Liver (tissue), 9 donors: ENCODE data around the gene DHX32. TPM values are rescaled to one million over a fixed set of nuclear protein-coding genes. Genes with fewer than 3 reads are reported as not detected.
"Not testable (repeated sequence)": the region's sequence is repeated elsewhere in the genome, so short reads cannot be mapped to it uniquely, and the experiment has no call there.

Source experiments
- DNase-seq: peaks from one replicate; pipeline ENCODE4 v3.0.0-alpha.2; 2017; ENCODE audit warnings: low spot score
- H3K27ac ChIP-seq, 2 donors: one replicate each; pipeline ENCODE4 v1.7.0; 2013; ENCODE audit warnings: inconsistent platforms in 2 of 2, low read length in 2 of 2, control low read depth in 1 of 2, low read depth in 1 of 2, mild to moderate bottlenecking in 1 of 2
- H3K27me3 ChIP-seq, 4 donors: one replicate each; pipeline versions ENCODE4 v1.6.1 to v1.7.0; 2013; ENCODE audit warnings: low read length in 3 of 4, inconsistent platforms in 1 of 4, mild to moderate bottlenecking in 1 of 4, moderate library complexity in 1 of 4; ENCODE audit not compliant: control insufficient read depth in 4 of 4, insufficient read depth in 4 of 4
- H3K36me3 ChIP-seq, 4 donors: one replicate each; pipeline versions ENCODE4 v1.6.1 to v1.7.0; 2013; ENCODE audit warnings: low read length in 3 of 4, mild to moderate bottlenecking in 3 of 4, low read depth in 1 of 4, moderate library complexity in 1 of 4; ENCODE audit not compliant: control insufficient read depth in 4 of 4, insufficient read depth in 3 of 4
- H3K4me1 ChIP-seq, 4 donors: one replicate each; pipeline versions ENCODE4 v1.6.1 to v1.7.0; 2013; ENCODE audit warnings: low read length in 3 of 4, mild to moderate bottlenecking in 3 of 4, moderate library complexity in 1 of 4; ENCODE audit not compliant: control insufficient read depth in 4 of 4, insufficient read depth in 4 of 4
- H3K4me3 ChIP-seq, 3 donors: one replicate each; pipeline versions ENCODE4 v1.6.1 to v1.7.0; 2013; ENCODE audit warnings: low read length in 3 of 3, control low read depth in 1 of 3, low read depth in 1 of 3, mild to moderate bottlenecking in 1 of 3
- H3K9ac ChIP-seq, 2 donors: one replicate each; pipeline ENCODE4 v1.7.0; 2013; ENCODE audit warnings: low read length in 2 of 2, mild to moderate bottlenecking in 2 of 2, moderate library complexity in 2 of 2, control low read depth in 1 of 2, low read depth in 1 of 2
- H3K9me3 ChIP-seq, 4 donors: one replicate each; pipeline versions ENCODE4 v1.6.1 to v1.7.0; 2013; ENCODE audit warnings: low read length in 3 of 4; ENCODE audit not compliant: control insufficient read depth in 4 of 4
- MAX ChIP-seq: IDR thresholded peaks from 2 replicates; pipeline ENCODE4 v1.6.1; 2016; ENCODE audit warnings: antibody characterized with exemption
- RAD21 ChIP-seq, 2 donors: IDR thresholded peaks; 2 replicates each; pipeline ENCODE4 v1.6.1; 2016; ENCODE audit warnings: antibody characterized with exemption in 2 of 2, mild to moderate bottlenecking in 2 of 2
- WGBS: extraction: QIAGEN DNeasy Blood & Tissue Kit; methylation state at CpG from one replicate; pipeline ENCODE4 v1.1.7; 2013; 5-methylcytosine and 5-hydroxymethylcytosine counted together
- polyA plus RNA-seq, 2 donors: library from polyadenylated mRNA; stranded (reverse) in 1 of 2; unstranded in 1 of 2; fragments of 200-250 nt in 1 of 2; fragments of >200 nt in 1 of 2; fragmentation: Nextera tagmentation in 1 of 2; extraction: Ambion mirVana in 1 of 2; gene quantifications; one replicate each; pipeline versions ENCODE4 v1.2.1 to v1.2.3, GENCODE V29; 2013 to 2015
- total RNA-seq, 2 donors: library from RNA; depleted of rRNA; stranded (reverse); fragments of >200 nt; gene quantifications; one replicate each; pipeline ENCODE4 v1.2.3, GENCODE V29; 2014
- donor health status: healthy.
- donor health status: healthy.
- donor health status: healthy.
- donor health status: healthy.
- donor health status: healthy.

The DHX32 gene
- total and polyA plus RNA-seq, 4 donors: 8.3 to 20.2 (median 10.2) TPM

- no peak overlapping the region for H3K27ac ChIP-seq
Observed at GRCh38 chr10:125911145-125911544, 30.1 kb upstream of the DHX32 start.

DNA sequence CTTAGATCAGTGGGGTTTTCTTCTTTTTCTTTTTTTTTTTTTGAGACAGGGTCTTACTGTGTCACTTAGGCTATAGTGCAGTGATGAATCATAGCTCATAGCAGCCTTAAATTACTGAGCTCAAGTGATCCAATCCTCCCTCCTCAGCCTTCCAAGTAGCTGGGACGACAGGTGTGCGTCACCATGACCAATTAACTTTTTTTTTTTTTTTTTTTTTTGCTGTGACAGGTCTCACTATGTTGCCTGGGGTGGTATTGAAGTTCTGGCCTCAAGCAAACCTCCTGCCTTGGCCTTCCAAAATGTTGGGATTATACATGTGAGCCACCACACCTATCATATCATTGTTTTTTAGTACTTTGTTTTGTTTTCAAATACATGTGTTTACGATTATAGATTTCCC, 28.4 kb upstream of the DHX32 start:
- H3K4me3 ChIP-seq, H3K9me3 ChIP-seq, H3K36me3 ChIP-seq, H3K4me1 ChIP-seq, H3K27ac ChIP-seq, DNase-seq, H3K9ac ChIP-seq, H3K27me3 ChIP-seq: not testable (repeated sequence)
- WGBS: 62% methylated on average over 3 of the region's 3 CpGs

More at GRCh38 chr10:125911145-125911544, 30.1 kb upstream of the DHX32 start:
- H3K36me3 ChIP-seq: no peaks in the 10 kb centered on the region
- TF ChIP-seq RAD21 (IDR thresholded peaks at IDR 0.05) (no peak), MAX (no peak)
- H3K9ac ChIP-seq: no peak overlapping the region
- no peaks in the 10 kb centered on the region for H3K9me3 ChIP-seq
- no peak for DNase-seq
- H3K4me1 ChIP-seq: peaks cover 0 to 3% (median 0%) of the 10 kb centered on the region in 4 donors
- no peak overlapping the region for H3K4me3 ChIP-seq
- peaks cover 0 to 2% (median 0%) of the 10 kb centered on the region in 4 donors for H3K27me3 ChIP-seq
- 59% methylated on average over 10 of the region's 10 CpGs for WGBS

- DNase-seq, H3K27me3 ChIP-seq, H3K9ac ChIP-seq, H3K4me1 ChIP-seq, H3K36me3 ChIP-seq, H3K4me3 ChIP-seq, H3K27ac ChIP-seq, H3K9me3 ChIP-seq: not testable (repeated sequence)
- 42% methylated on average over 2 of the region's 2 CpGs for WGBS
Observed at GRCh38 chr10:125908813-125909212, 27.7 kb upstream of the DHX32 start.

DNA sequence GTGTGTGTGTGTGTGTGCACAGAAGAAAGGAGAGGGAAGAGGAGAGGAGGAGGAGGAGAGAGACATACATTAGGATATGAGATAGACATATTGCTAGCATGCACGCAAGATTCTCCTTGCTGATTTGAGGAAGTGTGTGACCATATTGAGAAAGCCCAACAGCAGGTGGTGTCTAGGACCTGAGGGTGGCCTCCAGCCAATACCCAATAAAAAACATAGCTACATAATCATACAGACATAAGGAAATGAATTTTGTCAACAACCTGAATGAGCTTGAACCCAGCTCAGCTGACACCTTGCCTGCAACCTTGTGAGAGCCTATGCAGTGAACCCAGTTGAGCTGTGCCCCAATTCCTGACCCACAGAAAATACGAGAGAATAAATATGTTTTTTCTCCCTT, 26.5 kb upstream of the DHX32 start:
- H3K27ac ChIP-seq, H3K9ac ChIP-seq, H3K4me1 ChIP-seq, H3K36me3 ChIP-seq, H3K27me3 ChIP-seq, H3K4me3 ChIP-seq, H3K9me3 ChIP-seq, DNase-seq: not testable (repeated sequence)
- WGBS: 66% methylated on average over 2 of the region's 2 CpGs

GRCh38 chr10:125905069-125905994, 24.2 kb upstream of the DHX32 start:
- H3K36me3 ChIP-seq, H3K4me3 ChIP-seq, DNase-seq, H3K9me3 ChIP-seq, H3K9ac ChIP-seq, H3K4me1 ChIP-seq, H3K27ac ChIP-seq, H3K27me3 ChIP-seq: not testable (repeated sequence)
- WGBS: 74% methylated on average over 5 of the region's 5 CpGs

DNA sequence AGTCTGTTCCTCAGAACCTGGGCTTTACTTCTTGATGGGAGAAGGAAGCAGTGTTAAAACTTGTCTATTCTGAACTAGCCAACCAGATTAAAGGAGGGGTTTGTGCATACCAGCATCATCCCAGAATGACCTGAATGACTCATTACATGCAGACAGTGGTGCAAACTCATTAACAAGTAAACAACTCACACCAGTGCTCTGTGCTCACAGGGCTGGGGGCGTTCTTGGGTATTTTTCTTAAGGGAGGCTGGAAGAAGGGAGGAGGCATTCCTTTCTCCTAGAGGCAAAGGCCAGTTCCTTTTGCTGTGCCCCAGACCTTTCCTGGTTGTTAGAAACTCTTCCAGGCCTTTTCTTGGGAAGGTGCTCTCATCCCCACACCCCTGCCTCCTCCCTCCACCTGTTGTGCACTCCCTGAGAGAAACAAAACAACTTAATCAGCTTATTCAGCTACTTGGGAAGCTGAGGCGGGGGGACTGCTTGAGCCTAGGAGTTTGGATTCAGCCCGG, 22.1 kb upstream of the DHX32 start:
- H3K4me1 ChIP-seq, H3K9ac ChIP-seq, H3K36me3 ChIP-seq, H3K4me3 ChIP-seq, H3K9me3 ChIP-seq, H3K27me3 ChIP-seq, H3K27ac ChIP-seq, DNase-seq: not testable (repeated sequence)
- 71% methylated on average over 3 of the region's 3 CpGs for WGBS

- not testable (repeated sequence) for H3K27ac ChIP-seq, H3K36me3 ChIP-seq, H3K9me3 ChIP-seq, H3K4me3 ChIP-seq, H3K27me3 ChIP-seq, H3K9ac ChIP-seq, H3K4me1 ChIP-seq, DNase-seq
- WGBS: 81% methylated on average over 3 of the region's 3 CpGs
Observed at GRCh38 chr10:125900963-125901362, 19.9 kb upstream of the DHX32 start.

DNA sequence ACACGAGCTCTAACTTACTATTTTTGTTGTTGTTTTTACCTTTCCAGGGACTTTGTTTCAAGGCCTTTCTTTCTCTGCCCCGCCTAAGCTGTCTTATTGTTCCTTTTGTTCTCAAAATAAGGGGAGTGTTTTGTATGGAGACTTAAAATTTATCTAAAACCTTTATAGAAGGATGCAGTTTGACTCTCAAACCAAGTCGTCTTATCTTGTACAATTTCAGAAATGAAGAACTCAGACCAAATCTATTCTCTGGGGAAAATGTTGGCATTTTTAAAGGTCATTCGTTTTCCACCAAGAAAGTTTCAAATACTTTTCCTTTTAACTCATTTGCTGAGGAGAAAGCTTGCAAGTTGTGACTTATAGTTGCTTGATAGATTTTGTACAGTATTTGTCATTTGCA, 16.2 kb upstream of the DHX32 start:
- not testable (repeated sequence) for H3K36me3 ChIP-seq, H3K27ac ChIP-seq, H3K4me1 ChIP-seq, DNase-seq, H3K4me3 ChIP-seq, H3K9ac ChIP-seq, H3K9me3 ChIP-seq, H3K27me3 ChIP-seq
- 44% methylated on average over 4 of the region's 4 CpGs for WGBS
